ENCODE measurements around the gene CORO2B.

DNA sequence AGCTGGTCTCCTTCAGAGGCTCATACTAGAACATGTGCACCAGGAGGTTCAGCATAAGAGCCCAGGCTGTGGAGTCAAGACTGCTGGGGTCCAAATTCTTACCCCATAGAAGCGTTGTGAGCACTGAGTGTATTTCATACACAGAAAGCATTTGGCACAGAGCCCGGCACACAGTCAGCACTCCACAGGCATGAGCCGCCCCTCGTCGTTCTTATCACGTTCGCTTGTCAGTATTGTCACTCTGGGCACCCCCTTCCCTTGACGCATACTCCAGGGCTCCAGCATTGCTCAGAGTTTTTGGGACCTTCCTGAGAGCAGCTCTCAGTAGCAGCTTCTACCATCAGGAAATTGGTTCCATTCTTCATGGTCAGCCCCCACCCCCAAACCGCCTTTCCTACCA, 25.2 kb downstream of the CORO2B start:
- TF ChIP-seq, protein P1, sequence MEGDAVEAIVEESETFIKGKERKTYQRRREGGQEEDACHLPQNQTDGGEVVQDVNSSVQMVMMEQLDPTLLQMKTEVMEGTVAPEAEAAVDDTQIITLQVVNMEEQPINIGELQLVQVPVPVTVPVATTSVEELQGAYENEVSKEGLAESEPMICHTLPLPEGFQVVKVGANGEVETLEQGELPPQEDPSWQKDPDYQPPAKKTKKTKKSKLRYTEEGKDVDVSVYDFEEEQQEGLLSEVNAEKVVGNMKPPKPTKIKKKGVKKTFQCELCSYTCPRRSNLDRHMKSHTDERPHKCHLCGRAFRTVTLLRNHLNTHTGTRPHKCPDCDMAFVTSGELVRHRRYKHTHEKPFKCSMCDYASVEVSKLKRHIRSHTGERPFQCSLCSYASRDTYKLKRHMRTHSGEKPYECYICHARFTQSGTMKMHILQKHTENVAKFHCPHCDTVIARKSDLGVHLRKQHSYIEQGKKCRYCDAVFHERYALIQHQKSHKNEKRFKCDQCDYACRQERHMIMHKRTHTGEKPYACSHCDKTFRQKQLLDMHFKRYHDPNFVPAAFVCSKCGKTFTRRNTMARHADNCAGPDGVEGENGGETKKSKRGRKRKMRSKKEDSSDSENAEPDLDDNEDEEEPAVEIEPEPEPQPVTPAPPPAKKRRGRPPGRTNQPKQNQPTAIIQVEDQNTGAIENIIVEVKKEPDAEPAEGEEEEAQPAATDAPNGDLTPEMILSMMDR (IDR thresholded peaks at IDR 0.05): no peak
- TF ChIP-seq EZH2phosphoT487 (IDR thresholded peaks at IDR 0.05): no peak

Measured in neural progenitor cell (in vitro differentiated cells).